ENCODE measurements around the gene ELAC2. TPM values are rescaled to one million over a fixed set of nuclear protein-coding genes. Genes with fewer than 3 reads are reported as not detected.

Gene ELAC2
- total RNA-seq, 1 donor from 2014 or later, result 54.5 TPM

DNA sequence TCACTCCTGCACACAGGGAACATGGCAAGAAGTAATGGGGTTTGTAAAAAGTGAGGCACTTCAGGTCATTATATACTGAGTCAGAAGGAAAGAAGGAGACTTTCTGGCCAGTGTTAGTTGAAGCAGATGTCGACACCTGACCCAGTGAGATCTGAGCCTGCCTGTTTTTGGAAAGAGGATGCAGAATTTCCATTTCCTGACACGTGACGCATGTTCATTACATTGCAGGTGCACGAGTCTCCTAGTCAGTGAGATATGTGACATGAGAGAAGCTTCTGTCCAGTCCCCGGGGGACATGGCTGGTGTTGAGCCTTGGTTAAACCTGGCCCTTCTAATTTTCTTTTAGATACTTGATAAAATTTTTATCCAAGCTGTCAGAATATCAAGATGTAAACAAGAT is 62.3 kb downstream of the ELAC2 start:
- no peak for DNase-seq (ENCODE audit: low spot score)

DNA sequence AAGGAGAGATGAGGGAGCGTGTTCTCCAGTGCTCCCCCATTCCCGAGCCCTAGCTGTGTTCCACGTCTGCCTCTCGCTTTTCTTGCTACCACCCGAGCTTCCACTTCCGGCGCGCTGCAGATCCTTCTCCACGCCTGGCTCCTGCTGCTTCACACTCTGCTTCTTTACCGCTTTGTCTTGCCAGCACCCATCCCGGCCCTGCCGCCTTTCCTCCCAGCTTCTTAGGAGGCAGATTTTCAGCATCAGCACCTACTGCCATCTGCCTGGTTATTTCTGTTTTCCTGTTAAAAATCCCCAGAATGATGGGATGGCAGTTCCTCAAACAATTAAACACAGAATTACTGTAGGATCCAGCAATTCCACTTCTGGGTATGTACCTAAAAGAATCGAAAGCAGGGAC is 64.7 kb downstream of the ELAC2 start:
- DNase-seq (ENCODE audit: low spot score), result no peak

DNA sequence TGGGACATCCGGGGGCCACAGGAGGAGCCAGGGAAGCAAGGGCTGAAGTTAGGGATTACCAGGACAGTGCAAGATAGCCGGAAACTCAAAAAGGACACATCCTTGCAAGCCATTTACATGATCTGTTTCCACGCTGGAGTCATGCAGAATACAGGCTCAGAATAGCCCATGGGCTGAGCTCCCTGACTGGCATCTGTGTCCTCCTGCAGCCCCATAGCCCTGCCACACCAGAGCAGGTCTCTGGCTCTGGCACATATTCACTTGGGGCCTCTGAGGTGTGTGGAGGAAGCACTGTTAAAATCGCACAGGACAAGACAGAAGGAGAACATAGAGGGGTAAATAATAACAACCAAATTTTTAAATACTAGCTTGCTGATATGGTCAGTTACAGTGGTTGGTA is 65.8 kb downstream of the ELAC2 start:
- no peak for DNase-seq (ENCODE audit: low spot score)

GRCh38 chr17:12947047-12947446 is 70.8 kb downstream of the ELAC2 start:
- DNase-seq (ENCODE audit: low spot score), result no peak

Other genes with a start within 250 kb of the ELAC2 start
- 40.9 TPM for gene ARHGAP44, start 228.5 kb downstream of the ELAC2 start, total RNA-seq

Measured in mucosa of gallbladder (tissue), 1 donor.